ENCODE measurements around the gene TRPV4.

- TF ChIP-seq CTCF (IDR thresholded peaks at IDR 0.05) = no peak
- no peak for TF ChIP-seq POLR2A (IDR thresholded peaks at IDR 0.05)
Measured at GRCh38 chr12:109881752-109882151, 48.6 kb upstream of the TRPV4 start.

All from vagina (tissue), 2 donors.